BJ (cell line): ENCODE data around the gene MVK. TPM values are rescaled to one million over a fixed set of nuclear protein-coding genes. Genes with fewer than 3 reads are reported as not detected.

Experiments
- CTCF ChIA-PET: fragments of 350-600 bp; formaldehyde crosslinking; extraction: SDS; loops from one replicate; lab custom pipeline; 2021; ENCODE audit warnings: antibody characterized with exemption, inconsistent platforms; lab: Yijun Ruan, JAX
- POLR2A ChIA-PET: fragments of 300-600 bp; sonication (Branson Sonifier 250); formaldehyde crosslinking; extraction: SDS; loops from one replicate; lab custom pipeline; 2021; ENCODE audit warnings: antibody characterized with exemption; lab: Charles Lee
- DNase-seq: peaks from one replicate; pipeline ENCODE4 v3.0.0-alpha.2; 2011; ENCODE audit warnings: low read depth
- H3K27me3 ChIP-seq: 2 replicates; pipeline ENCODE4 v1.6.0; 2011; ENCODE audit warnings: low read length; ENCODE audit not compliant: control insufficient read depth, insufficient read depth
- H3K36me3 ChIP-seq: 2 replicates; pipeline ENCODE4 v1.5.1; 2011; ENCODE audit warnings: low read length; ENCODE audit not compliant: control insufficient read depth, insufficient read depth
- H3K4me3 ChIP-seq: 2 replicates; pipeline ENCODE4 v1.5.1; 2011; ENCODE audit warnings: low read depth, mild to moderate bottlenecking, control low read depth, low read length
- polyA plus RNA-seq: library from polyadenylated mRNA; depleted of rRNA; stranded (reverse); fragments of >200 nt; gene quantifications from 2 replicates; pipeline ENCODE4 v1.2.3, GENCODE V29; 2011
- TF ChIP-seq, protein P1 (sequence below): IDR thresholded peaks from 2 replicates; pipeline ENCODE4 v1.5.1; 2011; ENCODE audit warnings: low read depth, mild to moderate bottlenecking, control low read depth, inconsistent platforms, low read length, moderate library complexity; ENCODE audit not compliant: insufficient read depth

MVK gene
- polyA plus RNA-seq, 1 experiment: 7.5 TPM

DNA sequence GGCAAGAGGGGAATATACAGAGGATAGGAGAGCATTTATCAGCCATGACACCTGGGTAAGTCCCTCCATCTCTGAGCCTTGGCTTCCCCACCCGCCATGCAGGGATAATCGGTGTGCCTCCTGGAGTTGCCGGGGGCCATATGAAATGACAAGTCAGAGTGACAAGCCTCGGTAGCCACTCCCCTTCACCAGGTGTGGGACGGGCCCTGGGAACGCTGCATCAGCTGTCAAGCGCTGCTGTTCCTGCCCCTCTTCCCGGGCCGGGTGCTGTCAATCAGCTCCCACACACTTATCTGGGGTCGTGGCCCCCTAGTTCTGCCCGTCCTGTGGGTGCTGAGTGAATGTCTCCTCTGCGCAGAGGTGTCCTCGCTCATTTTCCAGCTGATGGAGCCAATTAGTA is 57.2 kb downstream of the MVK start:
- TF ChIP-seq, protein P1, sequence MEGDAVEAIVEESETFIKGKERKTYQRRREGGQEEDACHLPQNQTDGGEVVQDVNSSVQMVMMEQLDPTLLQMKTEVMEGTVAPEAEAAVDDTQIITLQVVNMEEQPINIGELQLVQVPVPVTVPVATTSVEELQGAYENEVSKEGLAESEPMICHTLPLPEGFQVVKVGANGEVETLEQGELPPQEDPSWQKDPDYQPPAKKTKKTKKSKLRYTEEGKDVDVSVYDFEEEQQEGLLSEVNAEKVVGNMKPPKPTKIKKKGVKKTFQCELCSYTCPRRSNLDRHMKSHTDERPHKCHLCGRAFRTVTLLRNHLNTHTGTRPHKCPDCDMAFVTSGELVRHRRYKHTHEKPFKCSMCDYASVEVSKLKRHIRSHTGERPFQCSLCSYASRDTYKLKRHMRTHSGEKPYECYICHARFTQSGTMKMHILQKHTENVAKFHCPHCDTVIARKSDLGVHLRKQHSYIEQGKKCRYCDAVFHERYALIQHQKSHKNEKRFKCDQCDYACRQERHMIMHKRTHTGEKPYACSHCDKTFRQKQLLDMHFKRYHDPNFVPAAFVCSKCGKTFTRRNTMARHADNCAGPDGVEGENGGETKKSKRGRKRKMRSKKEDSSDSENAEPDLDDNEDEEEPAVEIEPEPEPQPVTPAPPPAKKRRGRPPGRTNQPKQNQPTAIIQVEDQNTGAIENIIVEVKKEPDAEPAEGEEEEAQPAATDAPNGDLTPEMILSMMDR: no peak

GRCh38 chr12:109631302-109631701 is 57.7 kb downstream of the MVK start:
- TF ChIP-seq, protein P1: no peak
- ChIA-PET POLR2A (no interaction called here), CTCF (no interaction called here)
- Histone ChIP-seq H3K36me3 (no peaks in the 10 kb centered on the region), H3K4me3 (no peak overlapping the region), H3K27me3 (0 out of 2 replicates have a peak, but pooled peaks cover 2% of the 10 kb centered on the region)
- DNase-seq: no peak

More for the DNA sequence above, 57.2 kb downstream of the MVK start:
- H3K27me3 ChIP-seq: 0 out of 2 replicates have a peak, but pooled peaks cover 2% of the 10 kb centered on the region
- no peaks in the 10 kb centered on the region for H3K36me3 ChIP-seq
- no peak for DNase-seq
- POLR2A ChIA-PET: no interaction called here
- CTCF ChIA-PET: interaction anchor here (0.7 kb wide), 1 partner anchor 33 kb away, joined by 3 read pairs; no protein-coding TSS in a partner anchor
- no peak overlapping the region for H3K4me3 ChIP-seq

DNA sequence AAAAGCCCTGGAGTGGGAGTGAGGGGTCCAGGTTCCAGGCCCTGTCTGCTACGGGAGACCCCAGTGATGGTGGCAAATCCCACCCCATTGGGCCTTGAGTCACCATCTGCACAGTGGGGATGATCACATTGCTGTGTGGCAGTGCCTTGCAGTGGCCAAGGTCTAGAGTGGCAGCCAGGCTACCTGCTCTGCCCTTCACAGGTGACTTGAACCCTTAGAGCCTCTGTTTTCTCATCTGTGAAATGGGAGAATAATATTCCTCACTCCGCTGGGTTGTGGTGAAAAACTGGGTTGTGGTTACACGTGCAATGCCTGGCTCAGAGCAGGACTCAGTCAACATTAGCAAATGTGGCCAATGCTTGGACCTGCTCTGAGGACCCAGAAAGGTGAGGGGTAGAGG is 58.2 kb downstream of the MVK start:
- 0 out of 2 replicates have a peak, but pooled peaks cover 2% of the 10 kb centered on the region for H3K27me3 ChIP-seq
- no peak for DNase-seq
- TF ChIP-seq, protein P1: no peak
- no peak overlapping the region for H3K4me3 ChIP-seq
- H3K36me3 ChIP-seq: no peaks in the 10 kb centered on the region
- ChIA-PET POLR2A (no interaction called here), CTCF (interaction anchor here (0.8 kb wide), 1 partner anchor 35 kb away, joined by 3 read pairs; no protein-coding TSS in a partner anchor)

DNA sequence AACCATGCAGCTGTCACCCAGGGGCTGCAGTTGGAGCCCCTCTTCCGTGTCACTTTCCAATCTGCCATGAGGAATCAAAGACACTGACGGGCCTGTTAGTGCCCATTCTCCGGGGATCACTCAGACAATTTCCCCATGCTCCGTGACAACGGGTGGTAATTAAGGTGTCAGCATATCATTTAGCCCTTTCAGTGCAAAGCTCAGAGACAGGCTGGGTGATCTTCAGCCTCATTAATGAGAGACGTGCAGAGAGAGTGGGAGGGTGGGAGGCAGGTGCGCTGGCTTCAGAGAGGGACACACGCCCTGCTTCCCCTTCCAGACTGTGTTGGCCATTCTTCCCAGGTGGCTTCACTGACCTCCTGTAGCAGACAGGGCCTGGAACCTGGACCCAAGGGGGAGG is 58.7 kb downstream of the MVK start:
- ChIA-PET POLR2A (no interaction called here), CTCF (interaction anchor here (0.8 kb wide), 1 partner anchor 35 kb away, joined by 3 read pairs; no protein-coding TSS in a partner anchor)
- DNase-seq: no peak
- TF ChIP-seq, protein P1: no peak
- H3K36me3 ChIP-seq: no peaks in the 10 kb centered on the region
- H3K27me3 ChIP-seq: peaks cover 1% of the 10 kb centered on the region; the same call in 1 of the 2 replicates
- H3K4me3 ChIP-seq: no peak overlapping the region

- DNase-seq: no peak
- TF ChIP-seq, protein P1: no peak
- Histone ChIP-seq H3K4me3 (no peak overlapping the region), H3K27me3 (peaks cover 1% of the 10 kb centered on the region; the same call in 1 of the 2 replicates), H3K36me3 (no peaks in the 10 kb centered on the region)
- POLR2A ChIA-PET: no interaction called here
- CTCF ChIA-PET: no interaction called here
Measured at GRCh38 chr12:109635717-109636116, 62.1 kb downstream of the MVK start.
